K562 (cell line): Measurements from ENCODE around the gene TCEAL4.

ENCODE experiments used
- ATF7 ChIP-seq: fragments of 450-650 bp; IDR thresholded peaks from 2 replicates; pipeline ENCODE4 v1.7.1; 2014; ENCODE audit warnings: mild to moderate bottlenecking, moderate library complexity
- NR3C1 ChIP-seq: sonication (generic); formaldehyde crosslinking; IDR thresholded peaks from 2 replicates; pipeline ENCODE4 v1.8.1; 2022; ENCODE audit warnings: missing genetic modification reagents
- POLR2A ChIP-seq: fragments of 450-650 bp; conservative IDR thresholded peaks from 2 replicates; pipeline ENCODE4 v1.6.1; 2016
- TF ChIP-seq, protein P1 (sequence below): fragments of 450-650 bp; IDR thresholded peaks from 2 replicates; pipeline ENCODE4 v1.6.1; 2017; ENCODE audit warnings: antibody characterized with exemption, mild to moderate bottlenecking
- TF ChIP-seq, protein P2 (sequence below): conservative IDR thresholded peaks from 2 replicates; pipeline ENCODE4 v1.6.1; 2011; ENCODE audit warnings: low read depth, mild to moderate bottlenecking, low read length; ENCODE audit not compliant: control insufficient read depth
- TF ChIP-seq, protein P3 (sequence below), 2 experiments: IDR thresholded peaks; 2 replicates each; pipeline ENCODE4 v1.6.1; 2012; ENCODE audit warnings: improper control_type of control experiment in 2 of 2, low read depth in 2 of 2, low read length in 2 of 2, borderline replicate concordance in 1 of 2

DNA sequence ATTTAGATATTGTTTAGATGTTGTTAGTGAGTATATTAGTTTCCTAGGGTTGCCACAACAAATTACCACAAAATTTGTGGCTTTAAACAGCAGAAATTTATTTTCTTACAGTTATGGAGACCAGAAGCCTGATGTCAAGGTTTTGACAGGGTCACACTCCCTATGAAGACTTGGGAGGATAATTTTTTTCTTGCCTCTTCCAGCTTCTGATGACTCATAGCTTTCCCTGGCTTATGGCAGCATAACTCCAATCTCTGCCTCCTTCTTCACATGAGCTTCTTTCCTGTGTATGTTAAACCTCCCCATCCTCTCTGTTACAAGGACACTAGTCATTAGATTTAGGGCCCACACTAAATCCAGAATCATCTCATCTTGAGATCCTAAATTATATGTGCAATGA lies 45.2 kb upstream of the TCEAL4 start:
- TF ChIP-seq POLR2A, result no peak
- TF ChIP-seq ATF7, result no peak
- TF ChIP-seq, protein P1, sequence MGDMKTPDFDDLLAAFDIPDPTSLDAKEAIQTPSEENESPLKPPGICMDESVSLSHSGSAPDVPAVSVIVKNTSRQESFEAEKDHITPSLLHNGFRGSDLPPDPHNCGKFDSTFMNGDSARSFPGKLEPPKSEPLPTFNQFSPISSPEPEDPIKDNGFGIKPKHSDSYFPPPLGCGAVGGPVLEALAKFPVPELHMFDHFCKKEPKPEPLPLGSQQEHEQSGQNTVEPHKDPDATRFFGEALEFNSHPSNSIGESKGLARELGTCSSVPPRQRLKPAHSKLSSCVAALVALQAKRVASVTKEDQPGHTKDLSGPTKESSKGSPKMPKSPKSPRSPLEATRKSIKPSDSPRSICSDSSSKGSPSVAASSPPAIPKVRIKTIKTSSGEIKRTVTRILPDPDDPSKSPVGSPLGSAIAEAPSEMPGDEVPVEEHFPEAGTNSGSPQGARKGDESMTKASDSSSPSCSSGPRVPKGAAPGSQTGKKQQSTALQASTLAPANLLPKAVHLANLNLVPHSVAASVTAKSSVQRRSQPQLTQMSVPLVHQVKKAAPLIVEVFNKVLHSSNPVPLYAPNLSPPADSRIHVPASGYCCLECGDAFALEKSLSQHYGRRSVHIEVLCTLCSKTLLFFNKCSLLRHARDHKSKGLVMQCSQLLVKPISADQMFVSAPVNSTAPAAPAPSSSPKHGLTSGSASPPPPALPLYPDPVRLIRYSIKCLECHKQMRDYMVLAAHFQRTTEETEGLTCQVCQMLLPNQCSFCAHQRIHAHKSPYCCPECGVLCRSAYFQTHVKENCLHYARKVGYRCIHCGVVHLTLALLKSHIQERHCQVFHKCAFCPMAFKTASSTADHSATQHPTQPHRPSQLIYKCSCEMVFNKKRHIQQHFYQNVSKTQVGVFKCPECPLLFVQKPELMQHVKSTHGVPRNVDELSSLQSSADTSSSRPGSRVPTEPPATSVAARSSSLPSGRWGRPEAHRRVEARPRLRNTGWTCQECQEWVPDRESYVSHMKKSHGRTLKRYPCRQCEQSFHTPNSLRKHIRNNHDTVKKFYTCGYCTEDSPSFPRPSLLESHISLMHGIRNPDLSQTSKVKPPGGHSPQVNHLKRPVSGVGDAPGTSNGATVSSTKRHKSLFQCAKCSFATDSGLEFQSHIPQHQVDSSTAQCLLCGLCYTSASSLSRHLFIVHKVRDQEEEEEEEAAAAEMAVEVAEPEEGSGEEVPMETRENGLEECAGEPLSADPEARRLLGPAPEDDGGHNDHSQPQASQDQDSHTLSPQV, result no peak
- TF ChIP-seq, protein P2, sequence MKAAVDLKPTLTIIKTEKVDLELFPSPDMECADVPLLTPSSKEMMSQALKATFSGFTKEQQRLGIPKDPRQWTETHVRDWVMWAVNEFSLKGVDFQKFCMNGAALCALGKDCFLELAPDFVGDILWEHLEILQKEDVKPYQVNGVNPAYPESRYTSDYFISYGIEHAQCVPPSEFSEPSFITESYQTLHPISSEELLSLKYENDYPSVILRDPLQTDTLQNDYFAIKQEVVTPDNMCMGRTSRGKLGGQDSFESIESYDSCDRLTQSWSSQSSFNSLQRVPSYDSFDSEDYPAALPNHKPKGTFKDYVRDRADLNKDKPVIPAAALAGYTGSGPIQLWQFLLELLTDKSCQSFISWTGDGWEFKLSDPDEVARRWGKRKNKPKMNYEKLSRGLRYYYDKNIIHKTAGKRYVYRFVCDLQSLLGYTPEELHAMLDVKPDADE, result no peak
- no peak for TF ChIP-seq NR3C1
- TF ChIP-seq, protein P3, sequence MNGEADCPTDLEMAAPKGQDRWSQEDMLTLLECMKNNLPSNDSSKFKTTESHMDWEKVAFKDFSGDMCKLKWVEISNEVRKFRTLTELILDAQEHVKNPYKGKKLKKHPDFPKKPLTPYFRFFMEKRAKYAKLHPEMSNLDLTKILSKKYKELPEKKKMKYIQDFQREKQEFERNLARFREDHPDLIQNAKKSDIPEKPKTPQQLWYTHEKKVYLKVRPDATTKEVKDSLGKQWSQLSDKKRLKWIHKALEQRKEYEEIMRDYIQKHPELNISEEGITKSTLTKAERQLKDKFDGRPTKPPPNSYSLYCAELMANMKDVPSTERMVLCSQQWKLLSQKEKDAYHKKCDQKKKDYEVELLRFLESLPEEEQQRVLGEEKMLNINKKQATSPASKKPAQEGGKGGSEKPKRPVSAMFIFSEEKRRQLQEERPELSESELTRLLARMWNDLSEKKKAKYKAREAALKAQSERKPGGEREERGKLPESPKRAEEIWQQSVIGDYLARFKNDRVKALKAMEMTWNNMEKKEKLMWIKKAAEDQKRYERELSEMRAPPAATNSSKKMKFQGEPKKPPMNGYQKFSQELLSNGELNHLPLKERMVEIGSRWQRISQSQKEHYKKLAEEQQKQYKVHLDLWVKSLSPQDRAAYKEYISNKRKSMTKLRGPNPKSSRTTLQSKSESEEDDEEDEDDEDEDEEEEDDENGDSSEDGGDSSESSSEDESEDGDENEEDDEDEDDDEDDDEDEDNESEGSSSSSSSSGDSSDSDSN (IDR thresholded peaks at IDR 0.05; ENCODE audit: borderline replicate concordance in 1 of 2, low read depth in 2 of 2, low read length in 2 of 2), result no peak
